Aorta (tissue), 5 donors: ENCODE data around the gene LDHAL6B. TPM values are rescaled to one million over a fixed set of nuclear protein-coding genes. Genes with fewer than 3 reads are reported as not detected.
A peak's percentile ranks its signal among the peaks of the same experiment; 100 is the strongest.

Experiments used
- ATAC-seq: fragments of 200-7000 bp; cut with Tn5 transposase; one replicate; pipeline ENCODE4 v1.9.1; 2022; ENCODE audit warnings: moderate library complexity; ENCODE audit not compliant: low FRiP score
- DNase-seq, 2 donors: peaks; one replicate each; pipeline ENCODE4 v3.0.0-alpha.2; 2020
- H3K27ac ChIP-seq, 2 donors: one replicate each; pipeline ENCODE4 v1.5.1; 2013; ENCODE audit warnings: low read length in 2 of 2, mild to moderate bottlenecking in 2 of 2, moderate library complexity in 2 of 2, control low read depth in 1 of 2, inconsistent platforms in 1 of 2, low read depth in 1 of 2
- H3K27me3 ChIP-seq, 2 donors: one replicate each; pipeline ENCODE4 v1.6.1; 2013; ENCODE audit warnings: control low read depth in 1 of 2, low read length in 1 of 2, mild to moderate bottlenecking in 1 of 2, moderate library complexity in 1 of 2; ENCODE audit not compliant: insufficient read depth in 2 of 2, control insufficient read depth in 1 of 2
- H3K36me3 ChIP-seq, 2 donors: one replicate each; pipeline ENCODE4 v1.6.1; 2013; ENCODE audit warnings: control low read depth in 1 of 2, low read length in 1 of 2, mild to moderate bottlenecking in 1 of 2; ENCODE audit not compliant: insufficient read depth in 2 of 2, control insufficient read depth in 1 of 2
- H3K4me1 ChIP-seq, 2 donors: one replicate each; pipeline ENCODE4 v1.6.1; 2013; ENCODE audit warnings: low read length in 2 of 2, control low read depth in 1 of 2, mild to moderate bottlenecking in 1 of 2, moderate library complexity in 1 of 2; ENCODE audit not compliant: insufficient read depth in 2 of 2, control insufficient read depth in 1 of 2
- H3K4me3 ChIP-seq, 2 donors: one replicate each; pipeline ENCODE4 v1.5.1; 2013; ENCODE audit warnings: low read length in 2 of 2, control low read depth in 1 of 2, mild to moderate bottlenecking in 1 of 2
- H3K9me3 ChIP-seq: one replicate; pipeline ENCODE4 v1.6.1; 2013; ENCODE audit warnings: mild to moderate bottlenecking, low read length; ENCODE audit not compliant: control insufficient read depth
- WGBS, 2 donors: extraction: QIAGEN DNeasy Blood & Tissue Kit; methylation state at CpG; one replicate each; pipeline ENCODE4 v1.1.7; 2013; 5-methylcytosine and 5-hydroxymethylcytosine counted together
- intact Hi-C, 2 donors: fragments of 100-400 bp; cut with DNase I; formaldehyde crosslinking; loops; one replicate each; pipeline versions ENCODE4 v1.14.2 to v1.15.0; 2022
- polyA plus RNA-seq, 2 donors: library from polyadenylated mRNA; stranded (reverse); fragments of 200-250 nt; gene quantifications; one replicate each; pipeline ENCODE4 v1.2.3, GENCODE V29; 2013
- total RNA-seq, 2 donors: library from RNA; stranded (reverse); fragmentation: NEBNext Ultra II Directional; extraction: Animal tissue kit (Norgen Biotek cat#: 25700); gene quantifications; one replicate each; pipeline ENCODE4 v1.2.1, GENCODE V29; 2021
- donor health status: healthy with polysubstance abuse.
- donor health status: Bipolar disorder and iron deficiency.
- donor health status: DM: no; HTN: no; CAD: no.
- donor health status: DM: no; HTN: no; CAD: no.
- donor health status: DM: yes; HTN: yes; CAD: no.

The LDHAL6B gene
- total and polyA plus RNA-seq, 4 donors: not detected

- peaks cover 0 to 5% of the 10 kb centered on the region in 2 donors for H3K36me3 ChIP-seq
- no peak for ATAC-seq
- intact Hi-C loops: loop anchor here in 1 of 2 donors (5.0 kb wide), 2 partner anchors 56 to 71 kb away; no protein-coding TSS in a partner anchor
- H3K27me3 ChIP-seq: no peaks in the 10 kb centered on the region
- 6 to 14% methylated on average over 4 of the region's 4 CpGs for WGBS, 2 donors
- H3K4me1 ChIP-seq: peaks cover 6 to 11% of the 10 kb centered on the region in 2 donors
- H3K4me3 ChIP-seq: no peak overlapping the region
- H3K9me3 ChIP-seq: no peaks in the 10 kb centered on the region
- no peak for DNase-seq
- H3K27ac ChIP-seq: no peak overlapping the region
These were observed 40.5 kb upstream of the LDHAL6B start for GRCh38 chr15:59166166-59166565.

DNA sequence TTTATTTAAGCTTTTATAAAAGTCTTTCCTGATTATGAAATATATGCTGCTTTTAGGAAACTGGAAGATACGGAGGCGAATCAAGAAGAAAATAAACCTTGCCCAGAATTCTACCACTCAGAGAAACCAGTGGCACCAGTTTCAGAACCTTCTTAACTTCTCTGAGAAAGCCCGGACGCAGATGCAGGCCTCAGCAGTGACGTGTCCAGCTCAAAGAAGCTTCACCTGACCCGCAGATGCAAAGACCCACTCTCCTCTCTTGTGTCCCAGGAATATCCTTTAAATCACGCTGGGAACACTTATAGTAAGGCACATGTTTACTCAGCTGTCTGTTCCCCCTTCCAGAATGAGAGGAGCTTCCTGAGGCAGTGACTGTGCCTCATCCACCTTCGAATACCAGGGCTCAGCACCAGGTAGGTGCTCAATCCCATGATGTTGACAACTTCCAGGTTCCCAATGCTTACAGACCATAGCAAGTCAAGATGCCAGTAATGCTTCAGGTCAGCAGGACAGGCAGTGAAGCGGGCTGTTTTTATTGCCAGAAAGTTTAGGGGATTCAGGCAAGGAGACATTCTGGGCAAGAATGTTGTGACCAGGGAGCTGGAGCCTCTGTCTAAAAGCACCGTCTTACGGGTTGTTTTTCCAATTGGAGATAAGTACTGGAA lies 39.9 kb upstream of the LDHAL6B start:
- H3K4me1 ChIP-seq: peaks cover 6 to 11% of the 10 kb centered on the region in 2 donors
- intact Hi-C loops: loop anchor here in 1 of 2 donors (5.0 kb wide), 2 partner anchors 56 to 71 kb away; no protein-coding TSS in a partner anchor

DNA sequence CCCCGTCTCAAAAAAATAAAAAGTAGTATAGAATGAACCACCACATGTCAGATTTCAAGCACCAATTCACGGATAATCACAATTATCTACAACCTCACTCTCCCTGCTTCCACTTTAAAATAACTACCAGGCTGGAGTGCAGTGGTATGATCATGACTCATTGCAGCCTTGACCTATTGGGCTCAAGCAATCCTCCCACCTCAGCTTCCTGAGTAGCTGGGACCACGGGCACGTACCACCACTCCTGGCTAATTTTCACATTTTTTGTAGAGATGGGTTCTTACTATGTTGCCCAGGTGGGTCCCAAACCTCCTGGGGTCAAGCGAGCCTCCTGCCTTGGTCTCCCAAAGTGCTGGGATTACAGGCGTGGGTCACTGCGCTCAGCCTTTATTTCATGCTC lies 38.1 kb upstream of the LDHAL6B start:
- H3K27me3 ChIP-seq: no peaks in the 10 kb centered on the region
- H3K36me3 ChIP-seq: peaks cover 0 to 1% of the 10 kb centered on the region in 2 donors
- no peak for ATAC-seq
- 68 to 72% methylated on average over 7 of the region's 7 CpGs for WGBS, 2 donors
- H3K9me3 ChIP-seq: no peaks in the 10 kb centered on the region
- intact Hi-C loops: loop anchor here in 1 of 2 donors (5.0 kb wide), 2 partner anchors 54 to 69 kb away; no protein-coding TSS in a partner anchor
- peak overlapping the region; percentile 15 to 39 for H3K27ac ChIP-seq
- DNase-seq: no peak
- H3K4me3 ChIP-seq: no peak overlapping the region
- H3K4me1 ChIP-seq: peaks cover 6 to 11% of the 10 kb centered on the region in 2 donors

More for the DNA sequence above, 39.9 kb upstream of the LDHAL6B start:
- no peak for DNase-seq
- ATAC-seq: no peak
- Histone ChIP-seq H3K27me3 (no peaks in the 10 kb centered on the region), H3K27ac (peak overlapping the region in 1 of 2 donors; percentile 50), H3K36me3 (peaks cover 0 to 5% of the 10 kb centered on the region in 2 donors), H3K9me3 (no peaks in the 10 kb centered on the region), H3K4me3 (no peak overlapping the region)
- 46 to 55% methylated on average over 11 of the region's 11 CpGs for WGBS, 2 donors

DNA sequence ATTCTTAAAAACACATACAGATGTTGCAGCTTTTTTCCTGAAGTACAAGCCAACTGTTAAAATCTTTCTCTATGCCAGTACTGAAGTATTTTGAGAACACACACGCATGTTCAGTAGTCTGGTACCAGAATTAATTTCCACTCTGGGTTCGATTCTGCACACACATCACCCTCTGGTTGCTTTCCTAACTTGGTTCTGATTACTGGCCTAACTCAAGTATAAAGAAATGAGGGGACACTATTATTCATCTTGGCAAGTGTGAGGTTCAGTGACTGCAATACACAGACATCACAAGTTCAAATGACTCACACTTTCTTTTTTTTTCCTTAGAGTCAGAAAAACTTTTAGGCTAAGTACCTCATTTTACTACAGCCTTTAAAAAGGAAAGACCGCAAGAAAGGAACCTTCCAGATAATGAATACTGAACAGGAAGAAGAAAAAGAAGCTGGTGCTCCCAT lies 37.4 kb upstream of the LDHAL6B start:
- peak overlapping the region; percentile 20 to 80 for H3K27ac ChIP-seq
- H3K4me3 ChIP-seq: no peak overlapping the region
- DNase-seq: no peak
- peak; percentile 88 for ATAC-seq
- peaks cover 6 to 11% of the 10 kb centered on the region in 2 donors for H3K4me1 ChIP-seq
- peaks cover 0 to 1% of the 10 kb centered on the region in 2 donors for H3K36me3 ChIP-seq
- WGBS, 2 donors: 5 to 8% methylated on average over 3 of the region's 3 CpGs
- H3K27me3 ChIP-seq: no peaks in the 10 kb centered on the region
- H3K9me3 ChIP-seq: no peaks in the 10 kb centered on the region
- intact Hi-C loops: loop anchor here in 1 of 2 donors (5.0 kb wide), 2 partner anchors 53 to 68 kb away; no protein-coding TSS in a partner anchor

DNA sequence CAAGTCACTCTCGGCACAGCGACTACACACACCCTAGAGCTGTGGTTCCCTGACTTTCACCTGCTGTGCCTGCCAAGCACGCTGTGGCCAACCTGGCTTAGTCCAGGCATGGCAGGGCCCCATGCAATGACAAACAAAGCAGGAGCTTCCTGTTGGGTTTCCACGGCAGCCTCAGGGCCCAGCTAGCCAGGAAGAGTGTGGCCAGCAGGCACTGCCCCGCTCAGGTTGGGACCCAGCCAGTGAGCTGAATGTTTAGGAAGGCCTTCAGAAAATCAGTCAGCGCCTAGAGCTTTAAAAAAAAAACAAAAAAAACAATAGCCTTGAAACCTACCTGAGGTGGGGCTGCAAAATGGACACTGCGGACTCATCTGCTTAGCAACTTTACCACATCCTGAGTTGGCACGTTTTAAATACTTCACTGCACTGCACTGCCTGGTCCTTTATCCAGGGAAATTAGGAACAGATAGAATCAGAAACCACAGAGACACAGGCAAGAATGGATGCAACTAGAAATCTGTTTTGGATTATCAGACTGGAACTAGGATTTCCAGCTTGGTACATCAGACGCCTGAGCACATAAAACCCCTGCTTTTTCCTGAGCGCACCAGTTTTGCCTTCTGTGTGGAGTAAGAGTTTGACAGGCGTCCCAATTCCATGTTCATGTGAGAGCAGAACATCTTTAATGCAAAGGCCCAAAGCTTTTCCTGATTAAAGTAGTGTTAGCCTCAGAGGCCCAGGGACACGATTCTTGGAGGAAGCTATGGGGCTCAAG lies 36.2 kb upstream of the LDHAL6B start:
- Histone ChIP-seq H3K9me3 (no peaks in the 10 kb centered on the region), H3K36me3 (peaks cover 0 to 1% of the 10 kb centered on the region in 2 donors), H3K27ac (peak overlapping the region; percentile 63 to 99), H3K4me1 (peaks cover 6 to 11% of the 10 kb centered on the region in 2 donors), H3K27me3 (no peaks in the 10 kb centered on the region), H3K4me3 (no peak overlapping the region)
- DNase-seq (peak; percentile 87 to 91), ATAC-seq (peak; percentile 79)
- WGBS, 2 donors: 34 to 36% methylated on average over 12 of the region's 12 CpGs
- intact Hi-C loops: loop anchor here (2.0 to 10.0 kb wide), 3 partner anchors 142 to 324 kb away; partner anchors contain the start of gene MYO1E (in 1 of the 2)

DNA sequence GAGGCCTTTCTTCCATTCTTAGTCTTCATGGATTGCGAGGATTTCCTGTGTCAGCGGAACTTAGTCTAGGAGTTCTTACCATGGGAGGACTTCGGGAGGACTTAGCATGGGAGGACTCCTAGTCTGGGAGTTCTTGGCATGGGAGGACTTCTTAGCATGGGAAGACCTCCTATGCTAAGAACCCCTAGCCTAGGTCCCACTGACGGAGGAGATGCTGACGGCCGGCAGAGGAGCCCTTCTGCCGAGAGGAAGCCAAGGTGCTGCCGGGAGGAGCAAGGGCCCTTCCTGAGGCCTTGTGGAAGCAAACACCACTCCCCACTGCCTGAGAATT lies 35.6 kb upstream of the LDHAL6B start:
- peak overlapping the region; percentile 55 to 63 for H3K27ac ChIP-seq
- ATAC-seq: no peak
- no peak for DNase-seq
- WGBS, 2 donors: 96% methylated on average over 8 of the region's 8 CpGs
- no peaks in the 10 kb centered on the region for H3K27me3 ChIP-seq
- no peak overlapping the region for H3K4me3 ChIP-seq
- no peaks in the 10 kb centered on the region for H3K9me3 ChIP-seq
- H3K36me3 ChIP-seq: peaks cover 0 to 1% of the 10 kb centered on the region in 2 donors
- peaks cover under 1 to 10% of the 10 kb centered on the region in 2 donors for H3K4me1 ChIP-seq
- intact Hi-C loops: loop anchor here (2.0 to 10.0 kb wide), 3 partner anchors 141 to 324 kb away; partner anchors contain the start of gene MYO1E (in 1 of the 2)

- H3K4me1 ChIP-seq: peaks cover 0 to 5% of the 10 kb centered on the region in 2 donors
- 98 to 99% methylated on average over 7 of the region's 7 CpGs for WGBS, 2 donors
- DNase-seq (no peak), ATAC-seq (no peak)
- H3K27me3 ChIP-seq: no peaks in the 10 kb centered on the region
- no peak overlapping the region for H3K4me3 ChIP-seq
- H3K27ac ChIP-seq: no peak overlapping the region
- peaks cover 2 to 4% of the 10 kb centered on the region in 2 donors for H3K36me3 ChIP-seq
- intact Hi-C loops: loop anchor here (5.0 to 10.0 kb wide), 2 partner anchors 140 to 322 kb away; no protein-coding TSS in a partner anchor
- no peaks in the 10 kb centered on the region for H3K9me3 ChIP-seq
These were observed 34.2 kb upstream of the LDHAL6B start for GRCh38 chr15:59172289-59172901.

DNA sequence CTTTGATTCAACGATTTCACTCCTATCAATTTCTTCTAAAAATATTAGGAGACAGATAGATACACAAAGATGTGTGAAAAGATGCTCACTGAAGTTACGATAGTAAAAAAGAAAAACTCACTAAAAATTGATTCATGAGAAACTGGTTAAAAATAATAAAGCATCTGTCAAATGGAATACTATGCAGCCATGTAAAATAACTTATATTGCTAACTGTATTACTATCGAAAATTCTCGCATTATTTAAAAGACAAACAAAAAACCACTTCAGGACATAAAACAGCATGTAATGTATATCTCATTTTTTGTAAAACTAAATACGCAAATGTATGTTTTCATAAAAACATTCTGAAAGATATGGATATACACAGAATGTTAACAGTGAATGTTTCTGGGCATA lies 33.4 kb upstream of the LDHAL6B start:
- H3K4me1 ChIP-seq: peaks cover 0 to 5% of the 10 kb centered on the region in 2 donors
- H3K27ac ChIP-seq: no peak overlapping the region
- H3K27me3 ChIP-seq: no peaks in the 10 kb centered on the region
- intact Hi-C loops: loop anchor here (5.0 to 10.0 kb wide), 2 partner anchors 139 to 322 kb away; no protein-coding TSS in a partner anchor
- no peak for DNase-seq
- no peak for ATAC-seq
- no peak overlapping the region for H3K4me3 ChIP-seq
- 97 to 98% methylated on average over 5 of the region's 5 CpGs for WGBS, 2 donors
- H3K9me3 ChIP-seq: no peaks in the 10 kb centered on the region
- peaks cover 2 to 6% of the 10 kb centered on the region in 2 donors for H3K36me3 ChIP-seq
